Heart left ventricle (tissue), 13 donors: ENCODE data around the gene BMPR1B.

Experiments
- POLR2A ChIP-seq, 2 donors: fragments of 450-650 bp; IDR thresholded peaks; one replicate each; pipeline ENCODE4 v1.6.1; 2017; ENCODE audit warnings: antibody characterized with exemption in 2 of 2, mild to moderate bottlenecking in 2 of 2, moderate library complexity in 2 of 2
- TF ChIP-seq, protein P1 (sequence below), 12 donors: fragments of 200-600 bp; sonication (generic) in 4 of 12; IDR thresholded peaks; one replicate each; pipeline versions ENCODE4 v1.5.0 to v1.8.0; 2018 to 2022; ENCODE audit warnings: antibody characterized with exemption in 12 of 12, mild to moderate bottlenecking in 5 of 12
- donor health status: ischemic (EF 13 %, LVEDD 7.1; RV severe dilation, severe dysfunction).
- donor health status: DM: no; HTN: yes; CAD: no.
- donor health status: DM: no; HTN: no; CAD: no.
- donor health status: ischemic (EF 25% LVEDD 6.9; RV normal size, moderate dysfunction).
- donor health status: ischemic (EF 25% LVEDD 5.7; RV mildly dilated, moderate dysfunction).
- donor health status: ischemic (EF 35%, LVEDD 5.7; RV mildly dilated, moderate dysfunction).
- donor health status: nonischemic (EF 11% LVEDD 7.7; RV severe dilation, severe dysfunction).
- donor health status: DM: yes; HTN: yes; CAD: no.
- donor health status: PGD.
- donor health status: ischemic (EF 29% LVEDD 5.4; RV normal size, mild dysfunction).
- donor health status: nonischemic (EF 23%, LVEDD 6.1; RV moderate dilation, normal function).

DNA sequence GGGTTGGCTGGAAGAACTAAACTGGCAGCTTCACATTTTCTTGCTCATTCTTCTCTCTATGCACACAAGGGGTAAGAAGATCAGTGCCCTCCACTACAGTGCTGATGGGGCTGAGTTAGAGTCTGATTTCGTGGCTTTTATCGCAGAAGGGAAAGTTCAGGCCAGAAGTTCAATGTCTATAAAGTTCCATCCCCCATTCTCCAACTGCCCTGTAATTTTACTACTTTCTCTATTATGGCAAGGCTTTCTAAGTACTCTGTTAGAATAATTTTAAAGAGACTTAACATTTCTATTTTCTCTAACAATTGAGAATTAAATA is 293.9 kb downstream of the BMPR1B start:
- no peak for TF ChIP-seq POLR2A (IDR thresholded peaks at IDR 0.05)
- TF ChIP-seq, protein P1, sequence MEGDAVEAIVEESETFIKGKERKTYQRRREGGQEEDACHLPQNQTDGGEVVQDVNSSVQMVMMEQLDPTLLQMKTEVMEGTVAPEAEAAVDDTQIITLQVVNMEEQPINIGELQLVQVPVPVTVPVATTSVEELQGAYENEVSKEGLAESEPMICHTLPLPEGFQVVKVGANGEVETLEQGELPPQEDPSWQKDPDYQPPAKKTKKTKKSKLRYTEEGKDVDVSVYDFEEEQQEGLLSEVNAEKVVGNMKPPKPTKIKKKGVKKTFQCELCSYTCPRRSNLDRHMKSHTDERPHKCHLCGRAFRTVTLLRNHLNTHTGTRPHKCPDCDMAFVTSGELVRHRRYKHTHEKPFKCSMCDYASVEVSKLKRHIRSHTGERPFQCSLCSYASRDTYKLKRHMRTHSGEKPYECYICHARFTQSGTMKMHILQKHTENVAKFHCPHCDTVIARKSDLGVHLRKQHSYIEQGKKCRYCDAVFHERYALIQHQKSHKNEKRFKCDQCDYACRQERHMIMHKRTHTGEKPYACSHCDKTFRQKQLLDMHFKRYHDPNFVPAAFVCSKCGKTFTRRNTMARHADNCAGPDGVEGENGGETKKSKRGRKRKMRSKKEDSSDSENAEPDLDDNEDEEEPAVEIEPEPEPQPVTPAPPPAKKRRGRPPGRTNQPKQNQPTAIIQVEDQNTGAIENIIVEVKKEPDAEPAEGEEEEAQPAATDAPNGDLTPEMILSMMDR (IDR thresholded peaks at IDR 0.05) = no peak
